GM12878 (cell line): ENCODE results near the gene CFAP92. TPM values are rescaled to one million over a fixed set of nuclear protein-coding genes. Genes with fewer than 3 reads are reported as not detected.

Source experiments
- ATAC-seq: fragments of 200-7000 bp; cut with Tn5 transposase; 3 replicates; pipeline ENCODE4 v1.9.1; 2020; ENCODE audit warnings: mild to moderate bottlenecking, moderate library complexity
- BruUV-seq: library from RNA; stranded (reverse); fragments of 400-500 nt; replicated peaks from 2 replicates; lab custom pipeline; 2021; lab: Mats Ljungman, UMichigan
- CTCF ChIA-PET: fragments of 300-600 bp; sonication (Branson Sonifier 250); formaldehyde crosslinking; extraction: SDS; loops from one replicate; lab custom pipeline; 2021; ENCODE audit warnings: inconsistent platforms; lab: Yijun Ruan, JAX
- POLR2A ChIA-PET: fragments of 350-600 bp; formaldehyde crosslinking; extraction: SDS; loops from one replicate; lab custom pipeline; 2021; ENCODE audit warnings: inconsistent platforms; lab: Charles Lee
- RAD21 ChIA-PET: fragments of 300-600 bp; sonication (Branson Sonifier 250); formaldehyde crosslinking; loops from one replicate; lab custom pipeline; 2023; ENCODE audit warnings: antibody characterized with exemption; ENCODE audit not compliant: unreplicated experiment; lab: Charles Lee
- SMC1A ChIA-PET: fragments of 300-600 bp; sonication (Branson Sonifier 250); formaldehyde crosslinking; loops from one replicate; lab custom pipeline; 2023; ENCODE audit not compliant: unreplicated experiment, uncharacterized antibody; lab: Charles Lee
- DNase-seq: peaks from one replicate; pipeline ENCODE4 v3.0.0-alpha.2; 2011; ENCODE audit warnings: low read depth, low spot score
- FAIRE-seq: peaks from 3 replicates; lab custom pipeline; 2011; peaks lifted over from hg19 to GRCh38; lab: Jason Lieb, UNC
- H2AFZ ChIP-seq: 2 replicates; pipeline ENCODE4 v1.6.0; 2011; ENCODE audit warnings: low read depth, low read length, control low read depth; ENCODE audit not compliant: control insufficient read depth
- H3K27ac ChIP-seq: 2 replicates; pipeline ENCODE4 v1.5.1; 2011; ENCODE audit warnings: control low read depth; ENCODE audit not compliant: control insufficient read depth, insufficient read depth
- H3K27me3 ChIP-seq, 2 experiments: replicated peaks in 1 of 2; 2 replicates each; pipeline versions ENCODE4 v1.6.0 to v1.6.1; 2011; ENCODE audit warnings: low read length in 1 of 2; ENCODE audit not compliant: control insufficient read depth in 2 of 2, insufficient read depth in 2 of 2
- H3K36me3 ChIP-seq, 2 experiments: 2 replicates each; pipeline ENCODE4 v1.5.1; 2011; ENCODE audit warnings: low read length in 1 of 2; ENCODE audit not compliant: control insufficient read depth in 2 of 2, insufficient read depth in 2 of 2
- H3K4me1 ChIP-seq: 2 replicates; pipeline ENCODE4 v1.6.1; 2011; ENCODE audit warnings: mild to moderate bottlenecking, low read length, moderate library complexity, mixed read lengths; ENCODE audit not compliant: control insufficient read depth, insufficient read depth
- H3K4me2 ChIP-seq: 2 replicates; pipeline ENCODE4 v1.6.0; 2011; ENCODE audit warnings: control low read depth; ENCODE audit not compliant: control insufficient read depth, insufficient read depth
- H3K4me3 ChIP-seq: fragments of 200-600 bp; sonication (generic); 2 replicates; pipeline ENCODE4 v1.5.1; 2016
- H3K79me2 ChIP-seq: 2 replicates; pipeline ENCODE4 v1.6.0; 2011; ENCODE audit warnings: low read length; ENCODE audit not compliant: control insufficient read depth, insufficient read depth
- H3K9ac ChIP-seq: 2 replicates; pipeline ENCODE4 v1.8.0; 2011; ENCODE audit warnings: low read length, control low read depth, mixed read lengths; ENCODE audit not compliant: control insufficient read depth, insufficient read depth
- H3K9me3 ChIP-seq: replicated peaks from 3 replicates; pipeline ENCODE4 v1.5.1; 2011; ENCODE audit warnings: mild to moderate bottlenecking, low read length; ENCODE audit not compliant: control insufficient read depth, insufficient read depth
- H4K20me1 ChIP-seq: 2 replicates; pipeline ENCODE4 v1.6.0; 2011; ENCODE audit not compliant: control insufficient read depth, insufficient read depth
- BMI1 ChIP-seq: fragments of 450-650 bp; IDR thresholded peaks from 2 replicates; pipeline ENCODE4 v1.6.1; 2016; ENCODE audit warnings: mild to moderate bottlenecking, moderate library complexity, borderline replicate concordance
- BRCA1 ChIP-seq: IDR thresholded peaks from 2 replicates; pipeline ENCODE4 v1.6.1; 2011; ENCODE audit warnings: low read depth, low read length, improper control_type of control experiment
- EP300 ChIP-seq, 2 experiments: fragments of 150-350 bp in 1 of 2; IDR thresholded peaks; 2 replicates each; pipeline ENCODE4 v1.6.1; 2011 to 2012; ENCODE audit warnings: low read depth in 2 of 2, low read length in 2 of 2, borderline replicate concordance in 1 of 2, improper control_type of control experiment in 1 of 2, inconsistent platforms in 1 of 2; ENCODE audit not compliant: control insufficient read depth in 1 of 2
- HDAC6 ChIP-seq: fragments of 200-600 bp; sonication (generic); IDR thresholded peaks from one replicate; pipeline ENCODE4 v1.8.0; 2017; ENCODE audit warnings: antibody characterized with exemption; ENCODE audit not compliant: unreplicated experiment
- KLF5 ChIP-seq: fragments of 450-650 bp; IDR thresholded peaks from 2 replicates; pipeline ENCODE4 v1.6.1; 2014; ENCODE audit warnings: mild to moderate bottlenecking; ENCODE audit not compliant: partially characterized antibody
- POLR2A ChIP-seq: IDR thresholded peaks from 2 replicates; pipeline ENCODE4 v1.6.1; 2011; ENCODE audit warnings: low read depth, mild to moderate bottlenecking, low read length
- ZNF384 ChIP-seq: IDR thresholded peaks from 2 replicates; pipeline ENCODE4 v1.6.1; 2012; ENCODE audit warnings: low read depth, mild to moderate bottlenecking, low read length, improper control_type of control experiment, borderline replicate concordance
- WGBS: methylation state at CpG from one replicate; pipeline ENCODE4 v1.1.6; 2016; ENCODE audit warnings: low lambda C conversion rate; ENCODE audit not compliant: insufficient replicate concordance, insufficient coverage; ENCODE audit errors: missing lambda C conversion rate; 5-methylcytosine and 5-hydroxymethylcytosine counted together
- in situ Hi-C: fragments of 300-500 bp; cut with MboI; formaldehyde crosslinking; loops from 9 replicates; pipeline ENCODE4 v1.14.3; 2018; ENCODE audit warnings: mixed read lengths
- intact Hi-C: fragments of 100-400 bp; cut with micrococcal nuclease; formaldehyde crosslinking; loops from one replicate; pipeline ENCODE4 v1.14.2; 2022; ENCODE audit not compliant: unreplicated experiment
- polyA plus RNA-seq, 11 experiments: library from polyadenylated mRNA; depleted of rRNA in 4 of 11; unstranded in 6 of 11; stranded (reverse) in 5 of 11; fragments of >200 nt; fragmentation: Nextera tagmentation in 4 of 11; fragmentation: Illumina TruSeq in 1 of 11; extraction: Ambion mirVana in 4 of 11; extraction: Trizol in 1 of 11; gene quantifications; 1 replicate in 1 of 11; 2 replicates in 10 of 11; pipeline versions ENCODE4 v1.2.1 to v1.2.3, GENCODE V29; 2011 to 2016; ENCODE audit warnings: inconsistent platforms in 2 of 11, missing spikeins in 2 of 11, low read depth in 1 of 11
- total RNA-seq, 4 experiments: library from RNA; depleted of rRNA in 3 of 4; stranded (reverse); fragments of >200 nt in 3 of 4; fragmentation: Illumina TruSeq in 1 of 4; extraction: Trizol in 1 of 4; gene quantifications; 2 replicates each; pipeline versions ENCODE4 v1.2.1 to v1.2.3, GENCODE V29; 2013 to 2021

Gene CFAP92
- total and polyA plus RNA-seq, 10 of the 15 experiments (the other 5 are each of a cell fraction or from before 2014, with no cell fraction given), result 0.05 to 0.52 (median 0.14) TPM; not detected in 7

DNA sequence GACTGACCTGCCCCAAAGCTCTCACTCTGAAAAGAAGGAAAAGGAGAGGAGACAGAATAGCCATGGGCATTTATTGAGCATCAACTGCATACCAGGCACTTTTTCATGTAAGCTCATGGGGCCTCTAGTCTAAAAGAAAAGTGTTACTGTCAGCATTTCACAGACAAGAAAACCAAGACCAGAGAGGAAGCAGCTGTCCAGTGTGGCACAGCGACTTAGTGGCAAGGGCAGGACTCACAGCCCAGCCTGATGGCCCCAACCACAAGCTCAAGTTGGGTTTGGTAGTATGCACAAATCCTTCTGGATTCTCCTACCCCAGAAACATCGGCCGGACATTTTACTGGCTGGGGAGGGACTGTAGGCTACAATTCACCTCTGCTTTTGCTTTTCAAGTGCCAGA is 13.0 kb upstream of the CFAP92 start:
- H3K27ac ChIP-seq, result no peak overlapping the region
- H4K20me1 ChIP-seq, result no peaks in the 10 kb centered on the region
- POLR2A ChIA-PET, result no interaction called here
- no peaks in the 10 kb centered on the region for H3K79me2 ChIP-seq
- ATAC-seq (no peak), DNase-seq (no peak), FAIRE-seq (no peak)
- H3K4me2 ChIP-seq, result no peak overlapping the region
- CTCF ChIA-PET, result interaction anchor here (1.3 to 1.6 kb wide), 2 partner anchors 9 to 14 kb away, joined by 3 to 8 read pairs; no protein-coding TSS in a partner anchor
- H3K4me3 ChIP-seq, result no peak overlapping the region
- H2AFZ ChIP-seq, result no peak overlapping the region
- SMC1A ChIA-PET, result interaction anchor here (1.2 kb wide), 1 partner anchor 19 kb away, joined by 3 read pairs; no protein-coding TSS in a partner anchor
- H3K4me1 ChIP-seq, result no peaks in the 10 kb centered on the region
- in situ Hi-C loops, result no loop called here
- TF ChIP-seq BMI1 (no peak), KLF5 (no peak), BRCA1 (no peak), EP300 (IDR thresholded peaks at IDR 0.05; ENCODE audit: borderline replicate concordance in 1 of 2, control insufficient read depth in 1 of 2, low read depth in 2 of 2, low read length in 2 of 2) (no peak), POLR2A (no peak), HDAC6 (no peak), ZNF384 (no peak)
- 58% methylated on average over 3 of the region's 3 CpGs for WGBS
- BruUV-seq, result no TSS peak
- H3K9me3 ChIP-seq, result no peaks in the 10 kb centered on the region
- intact Hi-C loops, result no loop called here
- RAD21 ChIA-PET, result no interaction called here
- no peak overlapping the region for H3K9ac ChIP-seq
- no peaks in the 10 kb centered on the region for H3K36me3 ChIP-seq
- peaks cover 4 to 5% of the 10 kb centered on the region in 2 experiments for H3K27me3 ChIP-seq
